Effector memory CD4-positive, alpha-beta T cell (primary cell): ENCODE data around the gene IPO11.
"Not testable (repeated sequence)": the region's sequence is repeated elsewhere in the genome, so short reads cannot be mapped to it uniquely, and the experiment has no call there.

ENCODE experiments used
- DNase-seq, 3 donors: peaks; one replicate each; pipeline ENCODE4 v3.0.0-alpha.2; 2020
- H3K27ac ChIP-seq: 2 replicates; pipeline ENCODE4 v1.7.0; 2013; ENCODE audit warnings: mild to moderate bottlenecking, low read length, moderate library complexity; ENCODE audit not compliant: insufficient read depth, poor library complexity, severe bottlenecking
- H3K27me3 ChIP-seq: replicated peaks from 2 replicates; pipeline ENCODE4 v1.7.0; 2013; ENCODE audit warnings: mild to moderate bottlenecking, low read length; ENCODE audit not compliant: insufficient read depth, control insufficient read depth, poor library complexity, severe bottlenecking
- H3K36me3 ChIP-seq: 2 replicates; pipeline ENCODE4 v1.7.0; 2013; ENCODE audit warnings: mild to moderate bottlenecking, low read length, moderate library complexity; ENCODE audit not compliant: control insufficient read depth, insufficient read depth
- H3K4me1 ChIP-seq: 2 replicates; pipeline ENCODE4 v1.7.0; 2013; ENCODE audit warnings: low read length, mild to moderate bottlenecking; ENCODE audit not compliant: control insufficient read depth, insufficient read depth, poor library complexity, severe bottlenecking
- H3K4me3 ChIP-seq: 2 replicates; pipeline ENCODE4 v1.7.0; 2013; ENCODE audit warnings: low read length, low read depth, mild to moderate bottlenecking; ENCODE audit not compliant: insufficient read depth, poor library complexity, severe bottlenecking
- H3K9me3 ChIP-seq: 2 replicates; pipeline ENCODE4 v1.7.0; 2013; ENCODE audit warnings: mild to moderate bottlenecking, low read length, moderate library complexity; ENCODE audit not compliant: control insufficient read depth

Gene IPO11

GRCh38 chr5:62562867-62563266, 150.3 kb downstream of the IPO11 start:
- Histone ChIP-seq H3K27ac (no peak overlapping the region), H3K4me3 (no peak overlapping the region), H3K27me3 (no peaks in the 10 kb centered on the region), H3K36me3 (peaks cover 4% of the 10 kb centered on the region), H3K9me3 (peaks cover 4% of the 10 kb centered on the region), H3K4me1 (no peaks in the 10 kb centered on the region)
- DNase-seq, result no peak

- no peaks in the 10 kb centered on the region for H3K27me3 ChIP-seq
- peaks cover 6% of the 10 kb centered on the region for H3K36me3 ChIP-seq
Measured at GRCh38 chr5:62564101-62564500, 151.5 kb downstream of the IPO11 start.

GRCh38 chr5:62565740-62566139, 153.2 kb downstream of the IPO11 start:
- not testable (repeated sequence) for H3K36me3 ChIP-seq, H3K9me3 ChIP-seq, DNase-seq, H3K27ac ChIP-seq, H3K27me3 ChIP-seq, H3K4me3 ChIP-seq, H3K4me1 ChIP-seq

More at GRCh38 chr5:62564101-62564500, 151.5 kb downstream of the IPO11 start:
- Histone ChIP-seq H3K4me3 (no peak overlapping the region), H3K4me1 (no peaks in the 10 kb centered on the region), H3K9me3 (peaks cover 6% of the 10 kb centered on the region), H3K27ac (no peak overlapping the region)
- DNase-seq, result no peak

GRCh38 chr5:62568143-62568542, 155.6 kb downstream of the IPO11 start:
- H3K4me3 ChIP-seq, result no peak overlapping the region
- peaks cover 6% of the 10 kb centered on the region for H3K9me3 ChIP-seq
- H3K27ac ChIP-seq, result no peak overlapping the region
- H3K36me3 ChIP-seq, result peaks cover 6% of the 10 kb centered on the region
- DNase-seq, result no peak
- no peaks in the 10 kb centered on the region for H3K4me1 ChIP-seq
- no peaks in the 10 kb centered on the region for H3K27me3 ChIP-seq

- Histone ChIP-seq H3K27ac (no peak overlapping the region), H3K27me3 (no peaks in the 10 kb centered on the region), H3K4me1 (no peaks in the 10 kb centered on the region), H3K36me3 (peaks cover 6% of the 10 kb centered on the region), H3K9me3 (peaks cover 6% of the 10 kb centered on the region), H3K4me3 (no peak overlapping the region)
- DNase-seq, result no peak
Measured at GRCh38 chr5:62568800-62569432, 156.4 kb downstream of the IPO11 start.

GRCh38 chr5:62569470-62569869, 156.9 kb downstream of the IPO11 start:
- peaks cover 6% of the 10 kb centered on the region for H3K9me3 ChIP-seq
- no peaks in the 10 kb centered on the region for H3K27me3 ChIP-seq
- H3K4me1 ChIP-seq, result no peaks in the 10 kb centered on the region
- H3K4me3 ChIP-seq, result no peak overlapping the region
- H3K27ac ChIP-seq, result no peak overlapping the region
- H3K36me3 ChIP-seq, result peaks cover 6% of the 10 kb centered on the region
- DNase-seq, result no peak

GRCh38 chr5:62572918-62573514, 160.5 kb downstream of the IPO11 start:
- no peak overlapping the region for H3K27ac ChIP-seq
- H3K4me3 ChIP-seq, result no peak overlapping the region
- no peak for DNase-seq
- H3K9me3 ChIP-seq, result peaks cover 1% of the 10 kb centered on the region
- no peaks in the 10 kb centered on the region for H3K4me1 ChIP-seq
- no peaks in the 10 kb centered on the region for H3K27me3 ChIP-seq
- peaks cover under 1% of the 10 kb centered on the region for H3K36me3 ChIP-seq

- no peak overlapping the region for H3K27ac ChIP-seq
Measured at GRCh38 chr5:62574599-62574998, 162.0 kb downstream of the IPO11 start.

GRCh38 chr5:62575066-62575465, 162.5 kb downstream of the IPO11 start:
- H3K9me3 ChIP-seq, result no peaks in the 10 kb centered on the region
- no peak overlapping the region for H3K4me3 ChIP-seq
- no peak overlapping the region for H3K27ac ChIP-seq
- no peaks in the 10 kb centered on the region for H3K4me1 ChIP-seq
- DNase-seq, result no peak
- H3K36me3 ChIP-seq, result no peaks in the 10 kb centered on the region
- no peaks in the 10 kb centered on the region for H3K27me3 ChIP-seq

More at GRCh38 chr5:62574599-62574998, 162.0 kb downstream of the IPO11 start:
- H3K4me3 ChIP-seq, result no peak overlapping the region
- H3K36me3 ChIP-seq, result no peaks in the 10 kb centered on the region
- H3K27me3 ChIP-seq, result no peaks in the 10 kb centered on the region
- no peaks in the 10 kb centered on the region for H3K4me1 ChIP-seq
- no peaks in the 10 kb centered on the region for H3K9me3 ChIP-seq
- DNase-seq, result no peak

GRCh38 chr5:62575489-62575888, 162.9 kb downstream of the IPO11 start:
- Histone ChIP-seq H3K4me1 (no peaks in the 10 kb centered on the region), H3K27ac (no peak overlapping the region), H3K9me3 (no peaks in the 10 kb centered on the region), H3K27me3 (no peaks in the 10 kb centered on the region), H3K36me3 (no peaks in the 10 kb centered on the region), H3K4me3 (no peak overlapping the region)
- DNase-seq, result no peak
